BJ (cell line): ENCODE results near the gene GABRB1. TPM values are rescaled to one million over a fixed set of nuclear protein-coding genes. Genes with fewer than 3 reads are reported as not detected.

Experiments
- CTCF ChIA-PET: fragments of 350-600 bp; formaldehyde crosslinking; extraction: SDS; loops from one replicate; lab custom pipeline; 2021; ENCODE audit warnings: antibody characterized with exemption, inconsistent platforms; lab: Yijun Ruan, JAX
- POLR2A ChIA-PET: fragments of 300-600 bp; sonication (Branson Sonifier 250); formaldehyde crosslinking; extraction: SDS; loops from one replicate; lab custom pipeline; 2021; ENCODE audit warnings: antibody characterized with exemption; lab: Charles Lee
- DNase-seq: peaks from one replicate; pipeline ENCODE4 v3.0.0-alpha.2; 2011; ENCODE audit warnings: low read depth
- H3K27me3 ChIP-seq: 2 replicates; pipeline ENCODE4 v1.6.0; 2011; ENCODE audit warnings: low read length; ENCODE audit not compliant: control insufficient read depth, insufficient read depth
- H3K36me3 ChIP-seq: 2 replicates; pipeline ENCODE4 v1.5.1; 2011; ENCODE audit warnings: low read length; ENCODE audit not compliant: control insufficient read depth, insufficient read depth
- H3K4me3 ChIP-seq: 2 replicates; pipeline ENCODE4 v1.5.1; 2011; ENCODE audit warnings: low read depth, mild to moderate bottlenecking, control low read depth, low read length
- CTCF ChIP-seq: IDR thresholded peaks from 2 replicates; pipeline ENCODE4 v1.5.1; 2011; ENCODE audit warnings: low read depth, mild to moderate bottlenecking, control low read depth, inconsistent platforms, low read length, moderate library complexity; ENCODE audit not compliant: insufficient read depth
- polyA plus RNA-seq: library from polyadenylated mRNA; depleted of rRNA; stranded (reverse); fragments of >200 nt; gene quantifications from 2 replicates; pipeline ENCODE4 v1.2.3, GENCODE V29; 2011

Gene GABRB1
- polyA plus RNA-seq, 1 experiment: not detected

- TF ChIP-seq CTCF: no peak
- POLR2A ChIA-PET: no interaction called here
- CTCF ChIA-PET: interaction anchor here (1.1 to 1.2 kb wide), 2 partner anchors 11 to 268 kb away, joined by 3 to 4 read pairs; no protein-coding TSS in a partner anchor
- H3K27me3 ChIP-seq: peaks cover 3% of the 10 kb centered on the region; the same call in 1 of the 2 replicates
- H3K4me3 ChIP-seq: no peak overlapping the region
- no peaks in the 10 kb centered on the region for H3K36me3 ChIP-seq
- DNase-seq: no peak
These were observed 359.2 kb downstream of the GABRB1 start for GRCh38 chr4:47390428-47391125.

- DNase-seq: no peak
- ChIA-PET CTCF (interaction anchor here (1.1 kb wide), 1 partner anchor 12 kb away, joined by 3 read pairs; no protein-coding TSS in a partner anchor), POLR2A (no interaction called here)
- no peak overlapping the region for H3K4me3 ChIP-seq
- H3K27me3 ChIP-seq: peaks cover 3% of the 10 kb centered on the region; the same call in 1 of the 2 replicates
- no peaks in the 10 kb centered on the region for H3K36me3 ChIP-seq
- no peak for TF ChIP-seq CTCF
These were observed 359.9 kb downstream of the GABRB1 start for GRCh38 chr4:47391256-47391655.

GRCh38 chr4:47406408-47406807 is 375.0 kb downstream of the GABRB1 start:
- no peak for TF ChIP-seq CTCF
- Histone ChIP-seq H3K36me3 (no peaks in the 10 kb centered on the region), H3K4me3 (no peak overlapping the region), H3K27me3 (peaks cover 3% of the 10 kb centered on the region; the same call in 1 of the 2 replicates)
- ChIA-PET POLR2A (no interaction called here), CTCF (interaction anchor here (1.1 kb wide), 1 partner anchor 157 kb away, joined by 3 read pairs; no protein-coding TSS in a partner anchor)
- no peak for DNase-seq

- DNase-seq: no peak
- CTCF ChIA-PET: no interaction called here
- 0 out of 2 replicates have a peak, but pooled peaks cover 3% of the 10 kb centered on the region for H3K27me3 ChIP-seq
- H3K36me3 ChIP-seq: no peaks in the 10 kb centered on the region
- POLR2A ChIA-PET: no interaction called here
- no peak overlapping the region for H3K4me3 ChIP-seq
- TF ChIP-seq CTCF: no peak
These were observed 378.9 kb downstream of the GABRB1 start for GRCh38 chr4:47410271-47410670.

GRCh38 chr4:47413521-47413920 is 382.2 kb downstream of the GABRB1 start:
- H3K4me3 ChIP-seq: no peak overlapping the region
- H3K27me3 ChIP-seq: no peaks in the 10 kb centered on the region
- ChIA-PET POLR2A (no interaction called here), CTCF (no interaction called here)
- no peak for DNase-seq
- H3K36me3 ChIP-seq: no peaks in the 10 kb centered on the region
- TF ChIP-seq CTCF: no peak
